Mesothelial cell of epicardium (in vitro differentiated cells): ENCODE measurements around the gene PIGB. TPM values are rescaled to one million over a fixed set of nuclear protein-coding genes. Genes with fewer than 3 reads are reported as not detected.

ENCODE experiments used
- DNase-seq, 2 experiments: peaks; one replicate each; pipeline ENCODE4 v3.0.0; 2021; ENCODE audit warnings: low spot score in 2 of 2; ENCODE audit not compliant: unreplicated experiment in 2 of 2
- H3K27ac Mint-ChIP-seq: 2 replicates; pipeline ENCODE4 v1.8.0; 2021; ENCODE audit warnings: mixed read lengths
- H3K27me3 Mint-ChIP-seq: 2 replicates; pipeline ENCODE4 v1.8.0; 2021; ENCODE audit warnings: low read depth, mixed read lengths
- H3K36me3 Mint-ChIP-seq: 2 replicates; pipeline ENCODE4 v1.8.0; 2021; ENCODE audit warnings: mixed read lengths
- H3K4me1 Mint-ChIP-seq: 2 replicates; pipeline ENCODE4 v1.8.0; 2021; ENCODE audit warnings: mixed read lengths
- H3K4me3 Mint-ChIP-seq: 2 replicates; pipeline ENCODE4 v1.8.0; 2021; ENCODE audit warnings: mild to moderate bottlenecking, moderate library complexity, mixed read lengths
- H3K9me3 Mint-ChIP-seq: 2 replicates; pipeline ENCODE4 v1.8.0; 2021; ENCODE audit warnings: mixed read lengths
- total RNA-seq: library from RNA; stranded (reverse); gene quantifications from 3 replicates; pipeline ENCODE4 v1.2.1, GENCODE V29; 2021
- TF ChIP-seq, protein P1 (sequence below): fragments of 200-600 bp; sonication (generic); IDR thresholded peaks from one replicate; pipeline ENCODE4 v1.5.0; 2021; ENCODE audit warnings: antibody characterized with exemption; ENCODE audit not compliant: unreplicated experiment

Gene PIGB
- total RNA-seq, 1 donor from 2014 or later, result 19.3 TPM

DNA sequence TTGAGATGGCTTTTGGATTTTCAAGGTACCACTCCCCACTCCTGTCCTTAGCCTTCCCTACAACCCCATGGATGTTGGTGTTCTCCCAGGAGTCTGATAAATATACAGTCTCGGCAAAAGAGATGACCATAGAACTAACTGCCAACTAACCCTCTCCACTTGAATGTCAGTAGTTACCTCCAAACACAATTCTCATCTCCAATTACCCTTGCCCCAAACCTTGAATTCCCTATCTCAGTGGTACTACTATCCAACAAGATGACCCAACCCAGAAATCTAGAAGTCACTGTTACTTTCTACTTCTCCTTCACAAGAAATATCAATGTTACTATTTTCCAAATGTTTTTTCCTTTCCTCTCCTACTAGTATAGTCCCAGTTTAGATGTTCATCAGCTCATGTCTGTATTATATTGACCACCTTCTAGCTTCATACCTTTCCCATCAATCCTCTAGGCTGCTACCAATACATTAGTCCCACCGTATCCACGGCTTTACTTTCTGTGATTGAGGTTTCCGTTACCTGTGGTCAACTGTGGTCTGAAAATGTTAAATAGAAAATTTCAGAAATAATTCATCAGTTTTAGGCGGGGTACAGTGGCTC, 38.1 kb downstream of the PIGB start:
- Mint-ChIP-seq H3K36me3 (peaks cover 12% of the 10 kb centered on the region), H3K9me3 (no peaks in the 10 kb centered on the region), H3K27me3 (no peaks in the 10 kb centered on the region), H3K4me1 (peaks cover 4% of the 10 kb centered on the region), H3K4me3 (no peak overlapping the region), H3K27ac (no peak overlapping the region)
- TF ChIP-seq, protein P1, sequence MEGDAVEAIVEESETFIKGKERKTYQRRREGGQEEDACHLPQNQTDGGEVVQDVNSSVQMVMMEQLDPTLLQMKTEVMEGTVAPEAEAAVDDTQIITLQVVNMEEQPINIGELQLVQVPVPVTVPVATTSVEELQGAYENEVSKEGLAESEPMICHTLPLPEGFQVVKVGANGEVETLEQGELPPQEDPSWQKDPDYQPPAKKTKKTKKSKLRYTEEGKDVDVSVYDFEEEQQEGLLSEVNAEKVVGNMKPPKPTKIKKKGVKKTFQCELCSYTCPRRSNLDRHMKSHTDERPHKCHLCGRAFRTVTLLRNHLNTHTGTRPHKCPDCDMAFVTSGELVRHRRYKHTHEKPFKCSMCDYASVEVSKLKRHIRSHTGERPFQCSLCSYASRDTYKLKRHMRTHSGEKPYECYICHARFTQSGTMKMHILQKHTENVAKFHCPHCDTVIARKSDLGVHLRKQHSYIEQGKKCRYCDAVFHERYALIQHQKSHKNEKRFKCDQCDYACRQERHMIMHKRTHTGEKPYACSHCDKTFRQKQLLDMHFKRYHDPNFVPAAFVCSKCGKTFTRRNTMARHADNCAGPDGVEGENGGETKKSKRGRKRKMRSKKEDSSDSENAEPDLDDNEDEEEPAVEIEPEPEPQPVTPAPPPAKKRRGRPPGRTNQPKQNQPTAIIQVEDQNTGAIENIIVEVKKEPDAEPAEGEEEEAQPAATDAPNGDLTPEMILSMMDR, result no peak
- no peak for DNase-seq

GRCh38 chr15:55357774-55358173, 38.8 kb downstream of the PIGB start:
- Mint-ChIP-seq H3K27me3 (no peaks in the 10 kb centered on the region), H3K27ac (no peak overlapping the region), H3K36me3 (peaks cover 15% of the 10 kb centered on the region), H3K4me3 (no peak overlapping the region), H3K4me1 (peaks cover 4% of the 10 kb centered on the region), H3K9me3 (no peaks in the 10 kb centered on the region)
- DNase-seq, result no peak
- TF ChIP-seq, protein P1, result no peak

GRCh38 chr15:55358471-55358870, 39.4 kb downstream of the PIGB start:
- peaks cover 15% of the 10 kb centered on the region for H3K36me3 Mint-ChIP-seq
- DNase-seq, result no peak
- H3K27ac Mint-ChIP-seq, result peak overlapping the region; percentile 1
- peaks cover 4% of the 10 kb centered on the region for H3K4me1 Mint-ChIP-seq
- H3K9me3 Mint-ChIP-seq, result no peaks in the 10 kb centered on the region
- H3K4me3 Mint-ChIP-seq, result no peak overlapping the region
- H3K27me3 Mint-ChIP-seq, result no peaks in the 10 kb centered on the region
- TF ChIP-seq, protein P1, result no peak

GRCh38 chr15:55360256-55360655, 41.2 kb downstream of the PIGB start:
- Mint-ChIP-seq H3K27ac (peak overlapping the region; percentile 18), H3K27me3 (no peaks in the 10 kb centered on the region), H3K9me3 (no peaks in the 10 kb centered on the region), H3K4me3 (no peak overlapping the region), H3K36me3 (peaks cover 13% of the 10 kb centered on the region), H3K4me1 (peaks cover 4% of the 10 kb centered on the region)
- TF ChIP-seq, protein P1, result no peak
- no peak for DNase-seq

DNA sequence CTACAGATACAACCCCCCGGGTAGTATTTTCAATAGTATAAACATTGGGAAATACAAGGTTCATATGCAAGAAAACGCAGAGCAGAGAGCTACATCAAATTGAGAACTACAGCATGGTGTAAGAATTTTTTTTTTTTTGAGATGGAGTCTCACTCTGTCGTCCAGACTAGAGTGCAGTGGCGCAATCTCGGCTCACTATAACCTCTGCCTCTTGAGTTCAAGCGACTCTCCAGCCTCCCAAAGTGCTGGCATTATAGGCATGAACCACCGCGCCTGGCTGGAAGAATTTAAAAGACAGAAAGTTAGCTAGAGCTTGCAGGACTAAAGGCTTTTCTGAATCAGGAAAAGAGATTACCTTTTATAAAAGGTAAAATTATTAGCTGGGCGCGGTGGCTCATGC, 42.0 kb downstream of the PIGB start:
- H3K36me3 Mint-ChIP-seq, result peaks cover 10% of the 10 kb centered on the region
- no peak overlapping the region for H3K4me3 Mint-ChIP-seq
- H3K4me1 Mint-ChIP-seq, result peaks cover 4% of the 10 kb centered on the region
- no peaks in the 10 kb centered on the region for H3K9me3 Mint-ChIP-seq
- no peak for DNase-seq
- no peak overlapping the region for H3K27ac Mint-ChIP-seq
- H3K27me3 Mint-ChIP-seq, result no peaks in the 10 kb centered on the region
- TF ChIP-seq, protein P1, result no peak

- peaks cover 3% of the 10 kb centered on the region for H3K36me3 Mint-ChIP-seq
- no peak for DNase-seq
- no peak overlapping the region for H3K27ac Mint-ChIP-seq
- peaks cover 4% of the 10 kb centered on the region for H3K4me1 Mint-ChIP-seq
- no peaks in the 10 kb centered on the region for H3K9me3 Mint-ChIP-seq
- H3K4me3 Mint-ChIP-seq, result no peak overlapping the region
- TF ChIP-seq, protein P1, result no peak
- H3K27me3 Mint-ChIP-seq, result no peaks in the 10 kb centered on the region
Measured at GRCh38 chr15:55362641-55363040, 43.6 kb downstream of the PIGB start.
